ENCODE measurements around the gene LSM4.
A peak's percentile ranks its signal among the peaks of the same experiment; 100 is the strongest.

LSM4 gene

GRCh38 chr19:18310966-18311365 lies 11.9 kb downstream of the LSM4 start:
- no peak for DNase-seq (ENCODE audit: low read depth)
- TF ChIP-seq CTCF (IDR thresholded peaks at IDR 0.05; ENCODE audit: insufficient read depth, low read depth, low read length, missing control alignments): no peak
- H3K4me3 ChIP-seq (ENCODE audit: low read length): no peak overlapping the region

GRCh38 chr19:18310118-18310909 lies 12.6 kb downstream of the LSM4 start:
- DNase-seq (ENCODE audit: low read depth): peak; percentile 33
- no peak for TF ChIP-seq CTCF (IDR thresholded peaks at IDR 0.05; ENCODE audit: insufficient read depth, low read depth, low read length, missing control alignments)
- no peak overlapping the region for H3K4me3 ChIP-seq (ENCODE audit: low read length)

GRCh38 chr19:18309525-18310064 lies 13.3 kb downstream of the LSM4 start:
- TF ChIP-seq CTCF (IDR thresholded peaks at IDR 0.05; ENCODE audit: insufficient read depth, low read depth, low read length, missing control alignments): no peak
- no peak for DNase-seq (ENCODE audit: low read depth)
- H3K4me3 ChIP-seq (ENCODE audit: low read length): no peak overlapping the region

- no peak for DNase-seq (ENCODE audit: low read depth)
- TF ChIP-seq CTCF (IDR thresholded peaks at IDR 0.05; ENCODE audit: insufficient read depth, low read depth, low read length, missing control alignments): no peak
- no peak overlapping the region for H3K4me3 ChIP-seq (ENCODE audit: low read length)
Observed at GRCh38 chr19:18308948-18309325, 13.9 kb downstream of the LSM4 start.

GRCh38 chr19:18308051-18308947 lies 14.6 kb downstream of the LSM4 start:
- no peak overlapping the region for H3K4me3 ChIP-seq (ENCODE audit: low read length)
- DNase-seq (ENCODE audit: low read depth): no peak
- no peak for TF ChIP-seq CTCF (IDR thresholded peaks at IDR 0.05; ENCODE audit: insufficient read depth, low read depth, low read length, missing control alignments)

- no peak for DNase-seq (ENCODE audit: low read depth)
- H3K4me3 ChIP-seq (ENCODE audit: low read length): no peak overlapping the region
- TF ChIP-seq CTCF (IDR thresholded peaks at IDR 0.05; ENCODE audit: insufficient read depth, low read depth, low read length, missing control alignments): no peak
Observed at GRCh38 chr19:18307271-18307681, 15.6 kb downstream of the LSM4 start.

Measured in epithelial cell of esophagus (primary cell).